T1000 (cell line): ENCODE data around the gene RTN4RL1.

Experiments used
- DNase-seq: peaks from one replicate; lab custom pipeline; 2025; ENCODE audit warnings: mixed read lengths; lab: John Stamatoyannopoulos, UW

The RTN4RL1 gene

GRCh38 chr17:1977583-1978395 is 47.3 kb downstream of the RTN4RL1 start:
- no peak for DNase-seq

GRCh38 chr17:1976683-1977064 is 48.5 kb downstream of the RTN4RL1 start:
- no peak for DNase-seq

- no peak for DNase-seq
These were observed 49.0 kb downstream of the RTN4RL1 start for GRCh38 chr17:1976000-1976682.

GRCh38 chr17:1975573-1975972 is 49.6 kb downstream of the RTN4RL1 start:
- DNase-seq, result no peak

GRCh38 chr17:1972487-1973160 is 52.5 kb downstream of the RTN4RL1 start:
- no peak for DNase-seq

- no peak for DNase-seq
These were observed 54.2 kb downstream of the RTN4RL1 start for GRCh38 chr17:1970843-1971384.

GRCh38 chr17:1969712-1970111 is 55.4 kb downstream of the RTN4RL1 start:
- no peak for DNase-seq

GRCh38 chr17:1967213-1967612 is 57.9 kb downstream of the RTN4RL1 start:
- no peak for DNase-seq

GRCh38 chr17:1966274-1967086 is 58.7 kb downstream of the RTN4RL1 start:
- DNase-seq, result no peak

GRCh38 chr17:1965556-1966273 is 59.4 kb downstream of the RTN4RL1 start:
- DNase-seq, result peak; percentile 72

- DNase-seq, result no peak
These were observed 61.9 kb downstream of the RTN4RL1 start for GRCh38 chr17:1963250-1963649.

- no peak for DNase-seq
These were observed 63.9 kb downstream of the RTN4RL1 start for GRCh38 chr17:1961189-1961588.

GRCh38 chr17:1960545-1960912 is 64.6 kb downstream of the RTN4RL1 start:
- DNase-seq, result no peak

- DNase-seq, result no peak
These were observed 65.1 kb downstream of the RTN4RL1 start for GRCh38 chr17:1959871-1960544.

GRCh38 chr17:1958134-1958881 is 66.8 kb downstream of the RTN4RL1 start:
- DNase-seq, result no peak

- no peak for DNase-seq
These were observed 68.1 kb downstream of the RTN4RL1 start for GRCh38 chr17:1957037-1957436.

GRCh38 chr17:1956134-1956533 is 69.0 kb downstream of the RTN4RL1 start:
- DNase-seq, result no peak

- DNase-seq, result no peak
These were observed 71.3 kb downstream of the RTN4RL1 start for GRCh38 chr17:1953831-1954230.

- DNase-seq, result no peak
These were observed 73.2 kb downstream of the RTN4RL1 start for GRCh38 chr17:1951920-1952319.

- no peak for DNase-seq
These were observed 75.4 kb downstream of the RTN4RL1 start for GRCh38 chr17:1949754-1950153.
